ENCODE results near the gene MIA2.

The MIA2 gene

DNA sequence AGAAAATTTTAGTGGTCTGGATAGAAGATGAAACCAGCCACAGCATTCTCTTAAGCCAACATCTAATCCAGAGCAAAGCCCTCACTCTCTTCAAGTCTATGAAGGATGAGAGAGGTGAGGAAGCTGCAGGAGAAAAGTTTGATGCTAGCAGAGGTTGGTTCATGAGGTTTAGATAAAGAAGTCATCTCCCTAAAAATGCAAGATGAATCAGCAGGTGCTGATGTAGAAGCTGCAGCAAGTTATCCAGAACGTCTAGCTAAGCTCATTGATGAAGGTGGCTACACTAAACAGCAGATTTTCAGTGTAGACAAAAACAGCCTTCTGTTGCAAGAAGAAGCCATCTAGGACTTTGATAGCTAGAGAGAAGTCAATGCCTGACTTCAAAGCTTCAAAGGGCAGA, 150.0 kb downstream of the MIA2 start:
- DNase-seq (ENCODE audit: low read depth), result no peak

DNA sequence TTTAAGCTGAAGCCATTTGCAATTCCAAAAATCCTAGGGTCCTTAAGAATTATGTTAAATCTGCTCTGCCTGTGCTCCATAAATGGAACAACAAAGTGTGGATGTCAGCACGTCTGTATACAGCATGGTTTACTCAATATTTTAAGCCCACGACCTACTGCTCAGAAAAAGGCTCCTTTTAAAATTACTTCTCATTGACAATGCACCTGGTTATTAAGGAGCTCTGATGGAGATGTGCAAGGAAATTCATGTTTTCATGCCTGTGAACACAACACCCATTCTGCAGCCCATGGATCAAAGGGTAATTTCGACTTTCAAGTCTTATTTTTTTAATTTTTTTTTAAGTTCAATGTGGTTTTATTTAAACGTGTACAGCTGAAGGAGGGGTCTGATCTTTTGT, 150.5 kb downstream of the MIA2 start:
- no peak for DNase-seq (ENCODE audit: low read depth)

DNA sequence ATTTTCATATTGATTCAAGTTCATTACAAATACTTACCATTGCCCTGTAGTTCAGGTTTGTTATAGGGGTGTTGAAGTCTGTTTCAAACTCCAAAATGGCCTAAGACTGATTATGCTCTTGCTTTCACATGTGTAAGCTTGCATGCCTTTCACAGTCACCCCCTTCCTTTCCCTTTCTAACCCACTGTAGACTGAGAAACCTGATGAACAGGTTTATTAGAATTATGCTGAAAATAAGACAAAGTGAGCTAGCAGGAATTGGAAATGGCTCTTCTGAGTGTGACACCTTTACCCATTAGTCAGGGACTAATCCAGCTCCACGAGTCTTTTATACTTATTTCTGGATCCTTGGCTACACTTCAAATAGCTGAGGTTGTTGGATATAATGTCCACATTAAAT, 159.6 kb downstream of the MIA2 start:
- no peak for DNase-seq (ENCODE audit: low read depth)

DNA sequence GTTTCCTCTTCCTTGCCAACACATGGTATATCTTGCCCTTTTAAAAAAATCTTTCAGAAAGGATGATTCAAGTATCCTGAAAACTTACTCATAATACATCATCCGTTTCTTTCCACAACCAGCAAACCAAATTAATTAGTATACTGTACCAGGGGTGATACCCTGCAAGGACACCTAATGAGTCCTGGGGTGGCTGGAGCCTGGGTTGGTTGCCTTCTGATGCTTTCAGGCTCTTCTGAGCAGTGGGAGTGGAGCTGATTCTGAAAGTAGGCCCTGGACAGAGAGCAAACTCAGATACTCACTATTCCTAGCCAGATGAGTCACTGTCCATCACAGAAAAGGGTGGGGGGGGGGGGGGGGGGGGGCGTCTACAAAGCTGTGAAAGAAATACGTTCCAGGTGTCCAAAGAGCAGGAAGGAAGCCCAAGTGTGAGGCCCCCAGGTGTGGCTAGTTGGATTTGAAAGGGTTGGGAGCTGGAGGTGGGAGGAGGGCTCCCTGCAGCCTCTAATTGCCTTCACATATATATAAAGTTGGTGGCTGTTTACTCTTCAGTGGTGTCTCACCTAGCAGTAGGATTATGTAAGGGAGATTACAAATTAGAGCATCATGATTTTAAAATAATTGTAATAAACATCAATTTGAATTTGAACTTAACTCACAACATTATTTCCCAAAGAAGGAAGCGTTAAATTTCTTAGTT, 162.0 kb downstream of the MIA2 start:
- peak; percentile 18 for DNase-seq (ENCODE audit: low read depth)

DNA sequence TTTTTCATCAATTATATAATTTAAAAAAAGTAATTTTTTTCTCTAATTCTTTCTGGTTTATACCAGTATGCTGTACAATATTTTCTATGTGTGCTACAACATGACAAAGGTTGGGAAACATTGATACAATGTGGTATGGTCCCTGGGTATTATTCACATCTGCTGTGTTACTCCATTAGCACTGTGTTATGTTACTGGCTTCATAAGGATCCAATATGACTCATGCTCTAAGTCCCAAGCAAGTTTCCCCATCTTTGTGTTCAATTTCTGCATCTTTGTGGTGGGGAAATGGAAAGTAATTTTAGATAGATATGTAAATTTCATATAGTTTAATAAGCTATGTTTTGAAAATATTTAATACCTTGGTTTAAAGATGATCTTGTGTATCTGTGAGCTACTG, 162.7 kb downstream of the MIA2 start:
- peak; percentile 63 for DNase-seq (ENCODE audit: low read depth)

DNA sequence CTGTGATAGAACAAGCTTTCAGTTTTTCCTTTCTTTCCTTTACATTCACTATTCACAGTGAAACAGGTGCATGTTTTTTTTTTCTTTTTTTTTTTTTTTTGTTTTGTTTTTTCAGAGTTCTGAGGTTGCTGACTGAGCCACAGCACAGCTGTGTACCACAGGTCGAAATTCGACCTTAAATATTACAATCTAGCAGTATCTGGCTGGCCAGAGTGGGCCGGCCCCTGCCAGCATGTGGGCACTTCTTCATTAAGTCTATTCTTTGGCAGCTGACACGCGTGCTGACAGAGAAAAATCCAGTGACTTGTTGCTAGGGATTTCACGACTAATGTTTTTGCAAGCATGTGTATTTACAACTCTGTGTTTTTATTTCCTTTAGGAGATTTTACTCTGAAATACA, 164.7 kb downstream of the MIA2 start:
- DNase-seq (ENCODE audit: low read depth), result no peak

DNA sequence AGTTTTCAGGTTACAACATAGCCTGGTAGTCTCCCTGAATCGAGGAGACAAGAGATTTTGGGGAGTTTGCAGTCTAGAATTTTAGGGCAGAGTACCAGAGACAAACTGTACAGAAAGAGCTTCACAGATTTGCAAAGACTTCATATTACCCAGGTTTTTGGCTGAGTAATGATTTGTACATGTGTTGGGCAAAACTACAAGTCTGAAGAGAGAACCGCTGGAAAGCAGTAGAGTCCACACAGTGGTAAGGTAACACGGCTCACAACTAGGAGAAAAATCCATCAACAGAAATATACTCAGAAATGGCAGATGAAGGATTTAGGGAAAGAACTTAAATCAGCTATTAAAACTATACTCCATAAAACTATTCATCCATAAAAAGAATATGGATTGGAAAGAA, 172.8 kb downstream of the MIA2 start:
- no peak for DNase-seq (ENCODE audit: low read depth)

DNA sequence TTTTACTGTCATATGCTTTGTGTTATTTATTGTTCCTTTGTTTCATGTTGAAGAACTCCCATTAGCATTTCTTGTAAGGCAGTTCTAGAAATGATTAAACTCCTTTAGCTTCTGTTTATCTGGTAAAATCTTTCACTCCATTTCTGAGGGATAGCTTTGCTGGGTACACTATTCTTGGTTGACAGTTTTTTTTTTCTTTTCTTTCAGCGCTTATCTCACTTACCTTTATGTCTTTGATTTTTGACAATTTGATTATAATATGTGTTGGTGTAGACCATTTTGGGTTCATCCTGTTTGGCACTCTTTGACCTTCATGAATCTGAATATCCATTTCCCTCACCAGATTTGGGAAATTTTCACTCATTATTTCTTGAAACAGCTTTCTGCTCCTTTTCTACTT, 182.4 kb downstream of the MIA2 start:
- no peak for DNase-seq (ENCODE audit: low read depth)

DNA sequence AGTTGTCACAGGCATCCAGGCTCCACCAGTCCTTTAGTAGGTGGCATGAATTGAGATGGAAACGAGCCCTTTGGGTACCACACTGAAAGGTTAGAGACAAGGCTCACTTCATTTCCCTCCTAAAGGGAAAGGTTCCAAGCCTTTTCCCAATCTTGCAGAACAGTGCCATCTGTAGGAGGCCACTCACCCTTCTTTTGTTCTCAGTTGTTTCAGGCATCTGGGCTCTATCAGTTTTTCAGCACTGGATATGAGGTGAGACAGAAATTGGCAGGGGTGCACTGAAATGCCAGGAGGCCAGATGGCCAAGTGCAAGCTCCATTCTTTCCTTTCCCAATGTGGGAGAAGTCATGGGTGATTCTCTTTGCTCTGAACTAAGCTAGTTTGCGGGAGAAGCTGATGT, 183.3 kb downstream of the MIA2 start:
- DNase-seq (ENCODE audit: low read depth), result peak; percentile 23

DNA sequence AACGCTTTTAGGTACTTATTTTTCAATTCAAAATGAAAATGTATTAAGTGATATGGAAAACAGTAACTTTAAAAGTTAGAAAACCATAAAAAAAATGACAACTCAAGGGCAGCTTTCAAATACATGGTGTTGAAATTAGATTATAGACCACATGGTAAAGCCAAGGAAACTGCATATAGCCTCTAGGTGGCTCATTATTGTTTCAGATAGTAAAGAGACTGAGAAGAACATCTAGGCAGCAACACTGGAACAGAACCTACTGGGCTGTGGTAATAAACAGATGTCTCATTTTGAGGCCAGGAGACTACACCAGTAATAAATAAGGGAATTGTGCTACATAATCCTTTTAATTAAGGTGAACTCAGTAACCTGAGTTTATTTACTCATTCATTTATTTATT, 185.6 kb downstream of the MIA2 start:
- peak; percentile 21 for DNase-seq (ENCODE audit: low read depth)

DNA sequence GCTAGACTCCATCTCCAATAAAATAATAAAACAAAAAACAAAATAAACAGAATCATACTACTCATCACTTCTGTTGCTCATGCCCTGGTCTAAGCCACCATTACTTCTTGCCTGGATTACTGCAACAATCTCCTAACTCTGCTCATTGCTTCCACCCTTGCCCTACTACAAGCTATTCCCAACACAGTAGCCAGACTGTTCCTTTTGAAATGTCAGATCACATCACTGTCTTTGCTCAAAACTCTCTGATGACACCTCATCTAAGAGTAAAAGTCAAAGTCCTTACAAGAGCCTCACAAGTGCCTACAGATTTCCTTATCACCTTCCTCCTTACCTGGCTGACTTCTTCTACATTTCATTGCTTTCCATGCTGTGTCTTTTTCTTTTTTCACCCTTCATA, 188.5 kb downstream of the MIA2 start:
- DNase-seq (ENCODE audit: low read depth), result no peak

DNA sequence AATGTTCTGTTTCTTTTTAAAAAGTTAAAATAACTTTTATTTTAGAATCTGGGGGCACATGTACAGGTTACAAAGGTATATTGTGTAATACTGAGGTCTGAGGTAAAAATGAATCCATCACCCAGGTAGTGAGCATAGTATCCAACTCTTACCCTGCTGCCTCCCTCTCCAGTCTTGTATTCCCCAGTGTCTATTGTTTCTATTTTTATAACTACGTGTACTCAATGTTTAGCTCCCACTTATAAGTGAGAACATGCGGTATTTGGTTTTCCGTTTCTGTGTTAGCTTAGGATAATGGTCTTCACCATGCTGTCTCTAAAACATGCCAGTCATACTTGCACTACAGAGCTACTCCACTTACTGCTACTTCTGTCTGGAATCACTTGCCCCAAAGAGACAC, 190.1 kb downstream of the MIA2 start:
- no peak for DNase-seq (ENCODE audit: low read depth)

DNA sequence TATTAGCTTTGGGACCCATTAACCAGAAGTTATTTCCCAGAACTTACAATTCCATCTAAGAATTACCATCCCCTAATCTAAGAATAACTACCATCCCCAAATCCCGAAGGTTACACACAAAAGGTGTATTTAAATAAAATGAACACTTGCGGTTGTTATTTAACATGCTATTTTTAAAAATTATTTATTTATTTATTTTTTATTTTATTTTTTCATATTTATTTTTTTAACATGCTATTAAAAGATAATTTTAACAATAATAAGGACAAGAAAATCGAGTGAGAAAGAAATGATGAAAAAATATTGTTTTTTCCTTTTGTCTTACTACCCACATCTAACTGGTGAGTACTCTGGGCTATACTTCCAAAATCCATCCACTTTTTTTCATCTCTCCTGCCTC, 192.2 kb downstream of the MIA2 start:
- no peak for DNase-seq (ENCODE audit: low read depth)

DNA sequence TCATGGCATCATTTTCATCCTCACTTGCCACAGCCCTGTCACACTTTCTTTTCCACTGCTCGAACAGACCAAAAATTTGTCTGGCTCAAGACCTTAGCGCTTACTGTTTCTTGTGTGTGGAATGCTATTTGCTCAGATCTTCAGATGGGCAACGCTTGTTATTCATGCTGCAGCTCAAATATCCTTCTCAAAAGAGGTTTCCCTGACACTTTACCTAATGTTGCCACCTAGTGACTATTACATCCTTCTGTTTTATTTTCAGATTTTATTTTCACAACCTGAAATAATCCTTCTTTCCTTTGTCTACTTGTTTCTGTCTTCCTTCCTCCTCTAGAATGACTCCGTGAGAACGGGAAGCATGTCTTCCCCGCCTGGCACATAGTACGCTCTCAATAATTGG, 192.9 kb downstream of the MIA2 start:
- DNase-seq (ENCODE audit: low read depth), result peak; percentile 65

DNA sequence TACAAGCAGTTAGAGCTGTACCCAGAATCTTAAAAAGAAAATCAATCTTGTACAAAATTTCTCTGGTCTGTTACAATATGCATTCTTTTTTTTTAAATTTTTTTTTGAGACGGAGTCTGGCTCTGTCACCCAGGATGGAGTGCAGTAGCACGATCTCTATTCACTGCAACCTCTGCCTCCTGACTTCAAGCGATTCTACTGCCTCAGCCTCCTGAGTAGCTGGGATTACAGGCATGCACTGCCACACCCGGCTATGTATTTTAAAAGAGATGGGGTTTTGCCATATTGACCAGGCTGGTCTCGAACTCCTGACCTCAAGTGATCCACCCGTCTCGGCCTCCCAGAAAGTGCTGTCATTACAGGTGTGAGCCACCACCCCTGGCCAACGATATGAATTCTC, 194.4 kb downstream of the MIA2 start:
- no peak for DNase-seq (ENCODE audit: low read depth)

DNA sequence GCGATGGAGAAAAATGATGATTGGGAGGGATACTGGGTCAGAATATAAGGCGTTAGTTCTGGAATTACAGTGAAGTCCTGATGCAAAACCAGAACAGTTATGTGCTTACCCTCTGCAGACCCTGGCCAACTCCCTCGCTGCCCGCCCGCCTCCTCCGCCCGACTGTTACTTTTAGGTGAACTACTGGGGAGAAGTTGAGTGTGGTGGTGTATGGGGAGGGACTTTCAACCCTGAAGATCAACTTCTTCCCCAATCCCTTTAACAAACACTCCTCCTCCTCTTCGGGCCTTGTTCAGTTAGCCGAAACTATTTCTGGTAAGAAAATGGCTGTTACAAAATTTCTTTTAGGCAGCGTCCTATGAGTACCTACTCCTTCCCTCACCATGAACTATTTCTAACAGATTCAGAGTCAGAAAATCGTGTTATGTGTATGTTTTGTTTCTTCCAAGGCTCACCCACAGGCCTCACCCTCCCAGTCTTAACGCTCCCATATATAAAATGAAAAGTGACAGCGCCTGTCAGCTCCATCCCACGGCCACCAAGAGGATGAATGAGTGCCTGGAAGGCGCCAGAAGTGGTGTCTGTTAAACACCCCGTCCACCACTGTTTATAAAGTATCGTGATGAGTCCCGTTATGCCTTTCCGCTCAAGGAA, 197.2 kb downstream of the MIA2 start:
- DNase-seq (ENCODE audit: low read depth), result no peak

DNA sequence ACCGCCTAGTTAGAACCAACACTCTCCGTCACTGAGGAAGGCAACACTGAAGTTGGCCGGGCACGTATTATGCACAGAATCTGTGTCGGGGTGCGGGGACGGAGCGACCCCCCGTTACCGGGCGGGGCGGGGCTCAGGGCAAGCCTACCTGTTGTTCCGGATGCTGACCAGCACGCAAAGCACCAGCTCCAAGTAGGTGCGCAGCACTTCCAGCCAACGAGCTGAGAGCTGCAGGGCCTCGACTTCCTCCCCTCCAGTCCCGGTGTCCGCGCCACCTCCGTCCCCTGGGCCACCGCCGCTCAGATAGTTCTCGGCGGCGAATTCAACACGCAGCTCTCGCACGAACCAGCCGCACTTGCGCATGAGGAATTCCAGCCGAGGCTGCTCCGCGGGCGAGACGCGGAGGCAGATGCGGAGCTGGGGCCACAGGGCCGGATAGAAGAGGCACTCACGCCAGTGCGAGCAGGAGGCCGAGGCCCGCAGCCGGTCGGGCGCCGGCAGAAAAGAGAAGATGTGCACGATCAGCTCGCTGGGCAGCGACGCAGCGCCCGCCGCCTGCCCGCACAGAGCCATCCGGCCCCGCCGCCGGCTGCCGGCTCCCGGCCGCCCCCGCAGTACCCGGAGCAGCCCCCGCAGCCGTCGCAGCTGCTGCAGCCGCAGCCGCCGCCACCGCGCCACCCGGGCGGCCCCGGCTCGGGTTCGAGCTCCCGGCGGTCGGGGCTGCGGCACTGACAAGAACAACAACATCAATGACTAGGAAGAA, 197.9 kb downstream of the MIA2 start:
- peak; percentile 14 for DNase-seq (ENCODE audit: low read depth)

DNA sequence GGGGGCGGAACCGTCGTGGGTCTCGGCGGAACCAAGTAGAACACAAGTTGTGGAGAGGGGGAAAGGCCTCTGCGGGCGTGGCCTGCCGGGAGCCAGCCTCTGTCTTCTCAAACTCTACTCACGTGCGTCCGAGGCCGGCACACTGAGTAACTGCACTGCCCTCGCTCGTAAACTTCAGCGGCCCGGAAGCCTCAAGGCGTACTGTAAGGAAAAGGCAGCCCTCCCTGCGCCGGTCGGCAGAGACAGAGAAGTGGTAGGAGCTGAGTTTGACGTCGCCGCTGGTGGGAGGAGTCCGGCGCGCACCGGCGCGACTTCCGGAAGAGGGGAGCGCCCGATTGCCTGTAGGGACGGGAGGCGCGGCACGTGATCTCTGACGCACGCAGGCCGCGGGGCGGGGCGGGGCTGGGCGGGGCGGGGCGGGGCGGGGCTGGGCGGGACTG, 198.5 kb downstream of the MIA2 start, which contains the start of gene FBXO33:
TSS of gene FBXO33 (minus strand) at position 255 of the 440 bp plus-strand sequence. CDS start 271 bp downstream, outside the sequence.
- peak; percentile 95 for DNase-seq (ENCODE audit: low read depth)

DNA sequence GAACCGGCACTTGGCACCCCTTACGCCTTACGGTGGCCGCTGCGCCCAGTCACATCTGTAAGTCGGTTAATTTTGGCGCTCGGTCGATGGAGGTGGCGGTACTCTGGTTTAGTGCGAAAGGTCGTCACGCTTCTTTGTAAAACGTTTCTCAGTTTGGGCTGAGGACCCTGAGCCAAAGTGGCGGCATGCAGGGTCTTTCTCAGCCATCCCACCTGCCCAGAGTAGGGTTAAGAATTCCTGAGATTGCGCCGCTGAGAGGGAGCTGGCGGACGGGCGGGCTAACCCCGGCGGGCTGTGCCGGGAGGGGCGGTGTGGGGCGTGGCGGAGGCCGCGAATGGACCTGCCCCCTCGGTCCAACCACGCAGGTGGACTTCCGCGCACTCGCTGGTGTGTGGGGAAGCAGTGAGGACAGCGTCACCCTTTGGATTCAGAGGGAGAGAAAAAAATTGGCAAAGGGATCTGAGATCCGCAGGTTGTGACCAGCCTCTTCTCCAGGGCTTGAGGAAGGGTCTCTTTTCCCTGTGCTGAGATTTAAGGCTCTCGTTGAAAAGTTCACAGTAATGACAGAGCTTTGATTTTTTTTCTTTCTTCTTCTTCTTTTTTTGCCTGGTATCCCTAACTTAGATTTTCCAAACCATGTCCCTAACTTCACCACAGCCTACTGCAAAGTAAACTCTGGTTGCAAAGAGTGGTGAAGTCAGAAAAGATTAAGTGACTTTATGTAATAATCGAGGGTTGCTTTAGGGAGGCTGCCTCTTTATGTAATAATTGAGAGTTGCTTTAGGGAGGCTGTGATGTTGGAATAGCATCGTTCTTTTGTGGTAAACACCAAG, 199.1 kb downstream of the MIA2 start:
- DNase-seq (ENCODE audit: low read depth), result peak; percentile 78

DNA sequence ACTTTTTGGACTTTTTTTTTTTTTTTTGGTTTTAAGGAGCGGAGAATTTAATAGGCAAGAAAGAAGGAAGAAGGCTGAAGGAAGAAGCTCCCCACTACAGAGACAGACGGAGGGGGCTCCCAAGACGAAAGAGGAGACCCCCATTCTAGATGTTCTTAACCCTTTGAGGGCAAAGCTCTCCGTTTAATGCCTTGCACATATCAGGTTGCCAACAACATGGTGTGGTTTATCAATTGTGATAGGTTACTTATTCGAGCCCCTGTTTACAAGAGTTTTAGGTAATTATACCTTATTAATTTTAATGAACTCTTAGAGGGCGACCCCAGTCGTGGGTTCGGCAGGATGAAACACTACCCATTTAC, 199.7 kb downstream of the MIA2 start:
- no peak for DNase-seq (ENCODE audit: low read depth)

DNA sequence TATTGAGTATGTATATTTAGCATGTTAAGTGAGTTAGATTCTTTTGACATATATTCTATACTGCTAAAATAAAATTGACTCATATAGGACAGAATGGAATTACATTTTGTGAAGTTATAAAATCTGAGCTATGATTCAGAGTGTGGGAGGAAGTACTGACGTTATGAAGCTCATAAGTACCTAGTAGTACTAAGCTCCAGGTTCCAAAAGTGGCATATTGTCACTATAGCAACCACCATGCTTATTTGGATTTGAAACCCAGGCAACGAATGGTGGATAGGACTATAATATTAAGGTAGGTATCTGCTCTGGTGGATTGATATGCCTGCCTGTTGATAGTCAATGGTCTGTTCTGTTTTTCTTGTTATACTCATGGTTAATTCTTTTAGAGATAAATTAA, 200.7 kb downstream of the MIA2 start:
- peak; percentile 73 for DNase-seq (ENCODE audit: low read depth)

DNA sequence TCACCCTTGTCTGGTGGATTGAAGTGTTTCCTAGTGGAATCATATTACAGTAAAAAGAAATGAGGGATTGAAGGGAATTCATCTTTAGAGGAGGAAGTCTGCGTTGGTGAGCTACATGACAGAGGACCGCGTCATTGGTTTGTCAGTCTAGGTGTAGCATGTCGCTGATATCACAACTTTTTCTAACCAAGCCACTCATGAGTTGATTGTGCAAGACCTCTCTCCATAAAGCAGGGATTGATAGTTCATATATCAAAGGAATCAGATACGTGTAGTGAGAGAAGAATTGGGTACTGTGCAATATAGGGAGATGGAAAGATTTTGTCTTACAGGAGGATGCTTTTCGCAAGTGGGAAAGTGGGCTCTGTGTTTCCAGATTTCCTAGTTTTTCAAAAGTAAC, 201.5 kb downstream of the MIA2 start:
- DNase-seq (ENCODE audit: low read depth), result no peak

All from amniotic epithelial cell (primary cell).